GM19468 (cell line): ENCODE measurements around the gene CHMP2B.

ENCODE experiments used
- ATAC-seq: cut with Tn5 transposase; IDR thresholded peaks from one replicate; pipeline ENCODE4 v1.9.1; 2021; ENCODE audit warnings: mild to moderate bottlenecking, moderate library complexity, moderate number of reproducible peaks; ENCODE audit not compliant: unreplicated experiment; ENCODE audit errors: extremely low read depth

Gene CHMP2B, protein sequence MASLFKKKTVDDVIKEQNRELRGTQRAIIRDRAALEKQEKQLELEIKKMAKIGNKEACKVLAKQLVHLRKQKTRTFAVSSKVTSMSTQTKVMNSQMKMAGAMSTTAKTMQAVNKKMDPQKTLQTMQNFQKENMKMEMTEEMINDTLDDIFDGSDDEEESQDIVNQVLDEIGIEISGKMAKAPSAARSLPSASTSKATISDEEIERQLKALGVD

DNA sequence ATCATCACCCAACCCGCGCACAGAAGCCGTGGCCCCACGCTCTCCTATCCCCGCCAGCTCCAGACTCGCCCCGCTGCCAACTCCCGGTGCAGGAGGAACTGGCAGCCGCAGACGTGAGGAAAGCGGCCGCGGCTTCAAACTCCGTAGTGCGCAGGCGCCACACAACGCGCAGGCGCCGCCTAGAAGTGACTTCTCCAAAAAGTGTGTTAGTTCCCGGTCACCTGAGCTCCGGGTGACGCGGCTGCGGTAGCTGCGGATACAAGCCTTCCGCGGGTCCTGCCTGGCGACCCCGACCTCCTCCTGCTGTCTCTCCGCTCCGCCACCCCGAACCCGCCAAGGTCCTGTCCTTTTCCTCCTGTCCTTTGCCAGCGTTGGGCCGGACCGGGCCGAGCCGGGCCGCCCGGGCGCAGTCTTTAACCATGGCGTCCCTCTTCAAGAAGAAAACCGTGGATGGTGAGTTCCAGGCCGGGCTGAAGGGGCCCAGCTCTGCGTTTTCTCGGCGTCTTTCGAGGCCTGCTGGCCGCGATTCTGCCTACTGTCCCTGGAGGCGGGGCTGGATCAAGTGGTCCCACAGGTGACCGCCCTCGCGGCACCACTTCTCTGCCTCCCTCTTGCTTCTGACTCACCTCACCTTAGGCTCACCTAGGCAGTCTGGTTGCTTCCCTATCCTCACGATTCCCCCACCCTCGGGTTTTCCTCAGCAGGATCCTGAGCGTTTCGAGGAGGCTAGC lies at the start of gene CHMP2B:
Gene CHMP2B, plus strand, starts transcription at position 206 of the 731 bp plus-strand sequence. Its CDS starts 214 bp downstream, at position 420.
- ATAC-seq = peak; percentile 99

DNA sequence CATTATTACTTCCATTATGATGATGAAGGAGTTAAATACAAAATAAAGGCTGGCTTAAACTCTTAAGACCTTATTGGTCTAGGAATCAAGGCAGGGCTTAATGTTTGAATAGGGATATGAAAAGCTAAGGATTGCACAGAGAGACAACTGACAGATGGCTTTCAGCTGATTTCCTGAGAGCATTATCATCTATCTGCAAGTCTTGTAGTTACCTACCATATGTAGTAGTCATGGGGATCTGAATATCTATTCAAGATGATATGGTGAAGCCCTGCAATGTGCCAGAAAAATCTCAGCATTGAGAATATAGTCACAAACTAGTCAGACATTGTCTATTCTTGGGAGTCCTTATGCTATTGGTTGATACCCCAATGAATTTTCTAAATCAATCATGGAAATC lies 47.5 kb upstream of the CHMP2B start:
- ATAC-seq = no peak

DNA sequence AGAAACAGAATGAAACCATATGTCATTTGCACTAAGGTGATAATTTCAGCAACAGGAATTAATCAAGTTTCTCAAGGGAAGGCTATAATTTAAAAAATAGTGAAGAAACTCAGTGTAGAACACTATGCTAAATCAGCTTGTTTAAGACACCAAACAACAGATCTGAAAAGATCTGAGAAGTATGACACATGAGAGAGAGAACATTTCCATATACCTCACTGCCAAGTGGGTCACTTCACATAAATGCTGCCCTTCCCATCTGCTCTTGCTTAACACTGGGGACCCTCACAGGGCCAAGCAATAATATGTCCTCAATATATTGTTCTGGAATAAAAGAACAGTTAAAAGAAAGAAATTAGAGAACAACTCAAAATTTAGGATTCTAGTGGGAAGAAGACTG lies 45.6 kb upstream of the CHMP2B start:
- no peak for ATAC-seq

DNA sequence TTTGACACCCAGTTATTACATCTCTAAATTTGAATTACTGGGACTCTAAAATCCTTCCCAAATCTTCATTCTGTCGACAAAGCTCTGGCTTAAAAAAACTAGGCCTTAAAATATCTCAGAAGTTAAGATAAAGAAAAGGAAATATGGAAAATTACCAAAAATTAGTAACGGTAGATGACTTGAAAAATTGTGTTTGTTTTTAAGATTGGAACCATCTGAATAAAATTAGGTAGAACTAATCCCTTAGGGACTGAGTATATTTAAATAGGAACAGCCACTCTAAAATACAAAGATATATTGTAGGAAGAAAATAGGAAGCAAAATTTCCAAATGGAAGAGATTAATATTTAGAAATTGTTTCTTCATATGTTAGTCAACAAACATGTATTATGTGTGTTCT lies 45.1 kb upstream of the CHMP2B start:
- ATAC-seq = no peak

DNA sequence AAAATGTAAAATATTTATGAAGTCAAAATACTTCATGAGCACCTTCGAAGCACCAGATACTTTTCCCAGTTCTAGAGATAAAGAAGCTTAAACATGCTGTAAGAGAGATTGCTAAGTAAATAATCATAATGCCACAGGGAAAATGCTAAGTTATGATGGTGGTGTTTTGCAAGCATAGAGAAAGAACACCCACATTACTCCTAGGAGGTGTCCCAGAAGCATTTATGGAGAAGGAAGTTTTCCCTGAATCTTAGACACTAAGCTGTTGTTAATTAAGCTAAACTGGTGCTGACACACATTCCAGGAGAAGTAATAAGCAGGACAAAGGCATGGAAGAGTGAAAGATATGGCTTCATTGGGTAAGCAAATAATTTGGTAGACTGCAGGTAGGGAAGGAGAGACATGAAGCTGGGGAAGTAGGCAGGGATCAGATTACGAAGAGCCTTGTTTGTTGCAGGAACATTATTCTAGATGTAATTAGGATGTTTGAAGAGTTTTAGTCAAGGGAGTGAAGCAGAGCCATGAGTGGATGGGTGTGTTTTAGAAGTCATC lies 40.4 kb upstream of the CHMP2B start:
- no peak for ATAC-seq

DNA sequence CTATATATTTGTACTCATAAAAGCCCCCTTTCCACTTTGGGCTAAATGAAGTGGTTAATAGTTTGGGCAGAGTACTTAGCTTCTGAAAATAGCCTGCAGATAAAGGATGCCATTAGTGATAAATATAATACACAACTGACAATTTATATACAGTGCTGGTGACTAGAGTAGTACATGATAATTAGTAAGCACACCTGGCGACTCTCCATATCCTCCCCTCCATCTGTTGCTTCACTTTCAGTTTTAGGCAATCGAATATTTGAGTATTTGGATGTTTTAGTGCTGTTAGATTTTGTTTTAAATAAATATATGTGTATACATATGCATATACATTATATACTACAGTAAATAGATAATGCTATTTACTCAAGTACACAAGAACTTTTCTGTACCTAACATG lies 35.9 kb upstream of the CHMP2B start:
- no peak for ATAC-seq

DNA sequence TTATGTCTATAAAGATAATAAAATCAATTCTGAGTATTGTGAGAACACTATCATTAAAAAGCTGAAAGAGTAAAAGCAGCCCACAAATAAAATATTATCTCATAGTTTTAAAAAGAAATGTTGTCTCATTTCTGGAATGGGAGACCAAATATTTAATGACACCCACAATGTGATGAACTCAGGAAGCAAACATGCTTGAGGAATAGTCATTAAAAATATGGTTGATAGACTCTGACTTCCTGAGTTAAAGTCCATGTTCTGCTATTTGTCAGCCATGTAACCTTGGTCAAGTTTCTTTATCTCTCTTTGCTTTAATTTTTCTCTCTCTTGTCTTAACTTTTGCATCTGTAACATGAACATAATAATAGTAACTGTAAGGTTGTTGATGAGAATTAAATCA lies 35.5 kb upstream of the CHMP2B start:
- no peak for ATAC-seq

DNA sequence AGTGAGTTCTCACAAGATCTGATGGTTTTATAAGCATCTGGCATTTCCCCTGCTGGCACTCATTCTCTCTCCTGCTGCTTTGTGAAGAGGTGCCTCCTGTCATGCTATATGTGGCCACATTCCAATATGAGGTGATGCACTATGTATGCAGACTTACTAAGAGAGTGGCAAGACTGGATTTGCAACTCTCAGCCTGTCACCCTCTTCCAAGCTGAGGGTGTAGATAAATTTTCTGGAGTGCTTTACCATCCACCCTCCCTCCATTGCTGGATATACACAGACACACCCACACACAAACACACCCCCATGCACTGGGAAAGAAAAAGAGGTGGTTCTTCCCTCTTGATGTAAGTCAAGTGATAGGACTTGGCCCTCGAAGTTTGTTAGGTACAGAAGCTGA lies 30.2 kb upstream of the CHMP2B start:
- ATAC-seq = no peak

DNA sequence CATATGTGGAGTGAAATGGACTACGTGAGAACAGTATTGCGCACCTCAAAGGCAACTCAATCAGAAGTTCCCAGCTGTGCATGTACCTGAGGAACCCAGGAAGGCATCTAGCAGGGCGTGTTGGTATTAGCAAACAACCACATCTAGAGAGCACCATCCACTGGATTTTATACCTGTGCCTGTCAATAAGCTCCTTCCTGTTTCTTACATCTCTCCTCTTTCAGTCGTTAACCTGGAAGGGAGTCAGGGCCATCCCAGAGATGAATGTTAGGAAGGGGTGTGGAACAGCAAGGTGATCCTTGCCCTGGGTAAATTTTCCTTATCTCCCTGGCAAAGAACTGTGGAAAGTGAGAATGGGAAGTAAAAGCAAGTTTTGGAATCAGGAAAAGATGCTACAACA lies 29.6 kb upstream of the CHMP2B start:
- ATAC-seq = no peak

DNA sequence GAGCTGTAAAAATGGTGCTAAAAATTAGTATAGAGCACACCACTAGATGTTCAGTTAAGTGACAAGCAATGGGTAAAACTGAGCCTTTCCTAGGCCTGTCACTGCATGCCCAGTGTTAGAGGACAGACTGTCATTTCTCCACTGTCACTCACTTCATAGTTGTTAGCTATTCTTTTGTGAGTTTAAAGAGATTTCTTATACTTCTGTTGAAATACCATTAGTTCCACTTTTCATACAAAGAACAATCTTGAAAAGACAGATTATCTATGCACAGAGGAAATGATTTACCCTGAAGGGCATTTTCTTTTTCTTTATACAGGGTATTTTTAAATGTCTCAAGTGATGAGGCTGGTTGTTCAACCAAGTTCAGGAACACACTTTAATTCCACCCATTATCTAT lies 28.3 kb upstream of the CHMP2B start:
- ATAC-seq = no peak

DNA sequence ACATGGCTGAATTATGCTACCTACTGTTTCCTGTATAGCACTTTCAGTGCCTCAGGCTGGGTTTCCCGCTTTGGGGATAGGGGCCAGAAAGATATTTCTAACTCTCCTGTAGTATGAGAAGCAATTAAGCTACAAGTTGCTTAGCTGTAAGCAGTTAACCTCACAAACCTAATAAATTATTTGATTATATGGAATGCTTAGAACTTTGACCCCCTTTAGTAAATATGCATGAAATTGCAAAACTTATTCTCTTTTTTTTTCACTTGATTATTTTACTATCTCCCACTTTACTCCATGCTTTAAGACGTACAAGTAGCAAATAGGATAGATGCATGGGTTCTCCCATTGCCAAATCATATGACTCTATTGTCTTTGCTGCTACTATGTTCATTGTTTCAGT lies 27.5 kb upstream of the CHMP2B start:
- no peak for ATAC-seq

DNA sequence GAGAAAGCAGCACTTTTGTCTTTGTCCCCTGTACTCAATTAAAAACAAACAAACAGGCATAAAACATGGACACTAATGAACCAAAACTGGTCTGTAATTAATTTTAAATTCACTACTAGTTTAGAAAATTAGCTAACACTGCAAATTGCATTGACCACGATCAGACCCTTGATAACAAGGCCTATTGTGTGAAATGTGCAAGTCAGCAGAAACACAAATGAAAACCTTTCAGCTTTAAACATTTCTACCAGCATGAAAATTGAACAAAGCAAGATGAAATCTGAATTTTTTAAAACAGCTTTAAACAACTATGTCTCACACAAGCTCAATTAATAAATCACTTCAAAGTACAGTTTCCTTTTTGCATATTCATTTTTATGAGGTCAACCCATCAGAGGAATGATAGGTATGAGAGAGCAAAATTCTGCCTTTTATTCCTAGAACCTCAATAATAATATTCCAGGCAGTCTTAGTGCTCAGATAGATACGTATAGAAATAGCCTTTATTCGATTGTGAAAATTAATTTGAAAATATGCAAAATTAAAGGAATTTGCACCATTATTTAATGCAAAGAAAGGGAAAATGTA lies 27.0 kb upstream of the CHMP2B start:
- no peak for ATAC-seq

DNA sequence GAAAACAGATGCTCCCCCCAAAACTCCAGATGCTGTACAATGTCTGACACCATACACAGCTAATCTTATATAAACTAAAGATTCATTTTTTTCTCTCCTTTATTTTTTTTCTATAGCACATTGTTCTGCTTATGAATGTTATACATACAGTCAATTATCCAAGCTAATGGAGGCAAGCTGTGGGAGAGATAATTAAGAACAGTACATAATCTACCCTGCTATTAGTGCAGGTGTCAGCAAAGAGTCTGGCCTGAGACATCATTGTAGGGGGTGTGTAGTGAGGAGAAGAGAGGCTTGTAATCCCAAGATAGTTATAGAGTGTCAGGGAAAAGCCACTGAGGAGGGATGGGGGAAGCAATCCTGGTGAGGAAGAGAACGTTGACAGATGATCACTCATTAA lies 25.4 kb upstream of the CHMP2B start:
- ATAC-seq = no peak

DNA sequence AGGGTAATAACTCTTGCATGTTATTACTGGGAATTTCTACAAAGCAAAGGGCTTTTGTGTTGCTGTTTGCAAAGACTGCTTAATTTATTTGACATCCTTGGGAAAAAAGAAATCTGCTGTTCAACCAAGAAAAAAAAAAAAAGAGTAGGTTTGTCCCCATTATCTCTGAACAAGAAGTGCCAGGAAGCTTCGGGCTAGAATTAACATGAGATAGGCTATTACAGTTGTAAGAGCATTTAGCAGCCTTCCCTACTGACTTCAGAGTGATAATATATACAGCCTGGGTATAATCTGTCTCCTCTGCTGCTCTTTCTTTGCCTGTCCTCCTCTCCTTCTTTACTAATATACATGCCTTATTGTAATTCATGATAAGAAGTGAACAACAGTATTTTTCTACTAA lies 23.3 kb upstream of the CHMP2B start:
- ATAC-seq = no peak

DNA sequence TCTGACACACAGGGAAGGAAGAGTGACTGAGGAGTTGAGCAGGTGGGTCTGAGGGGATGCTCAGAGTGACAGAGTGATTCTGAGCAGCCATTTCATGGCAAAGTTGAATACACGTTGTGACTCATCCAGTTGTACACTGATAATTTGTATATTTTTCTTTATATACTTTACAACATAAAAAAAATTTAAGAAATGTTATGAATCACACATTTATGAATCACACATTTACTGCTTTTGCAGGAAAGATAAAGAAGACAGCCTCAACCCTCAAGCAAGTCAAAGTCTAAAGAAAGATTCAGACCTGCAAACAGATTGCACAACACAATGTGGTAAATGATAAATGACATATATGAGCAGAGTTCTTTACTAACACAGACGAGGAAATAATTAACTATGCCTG lies 21.0 kb upstream of the CHMP2B start:
- no peak for ATAC-seq

DNA sequence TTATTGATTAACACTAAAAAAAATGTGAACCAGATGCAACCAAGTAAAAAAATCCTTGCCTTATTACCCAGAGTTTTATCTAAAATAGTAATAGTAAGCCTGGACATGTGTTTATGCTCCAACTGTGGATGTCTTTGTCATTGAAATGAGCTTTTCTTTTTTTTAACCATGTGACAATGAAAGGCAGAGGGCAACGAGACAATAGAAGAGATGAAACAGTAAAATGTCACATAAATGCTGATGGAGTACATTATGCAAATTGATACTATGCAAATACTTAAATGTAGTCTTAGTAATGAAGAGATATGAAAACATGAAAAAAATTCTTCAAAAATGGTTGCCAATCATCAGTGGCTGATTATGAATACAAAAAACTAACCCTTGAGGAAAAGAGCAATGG lies 20.5 kb upstream of the CHMP2B start:
- no peak for ATAC-seq

DNA sequence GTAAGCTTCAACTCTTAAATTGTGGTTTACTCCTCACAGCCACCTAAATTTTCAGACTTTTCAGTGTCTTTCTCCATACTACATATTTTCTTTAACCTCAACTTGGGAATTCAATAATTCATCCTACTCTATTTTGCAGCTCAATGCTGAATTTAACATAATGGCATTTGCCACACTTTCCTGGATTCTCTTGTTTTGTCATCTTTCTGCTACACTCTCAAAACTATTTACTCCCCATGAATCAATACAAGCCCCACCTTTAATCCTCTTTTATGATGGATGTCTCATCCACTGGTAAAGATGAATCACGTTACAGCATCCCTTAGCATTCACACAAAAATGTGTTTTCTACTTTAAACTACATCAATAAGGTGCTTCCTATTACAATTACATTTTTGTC lies 19.6 kb upstream of the CHMP2B start:
- ATAC-seq = no peak

DNA sequence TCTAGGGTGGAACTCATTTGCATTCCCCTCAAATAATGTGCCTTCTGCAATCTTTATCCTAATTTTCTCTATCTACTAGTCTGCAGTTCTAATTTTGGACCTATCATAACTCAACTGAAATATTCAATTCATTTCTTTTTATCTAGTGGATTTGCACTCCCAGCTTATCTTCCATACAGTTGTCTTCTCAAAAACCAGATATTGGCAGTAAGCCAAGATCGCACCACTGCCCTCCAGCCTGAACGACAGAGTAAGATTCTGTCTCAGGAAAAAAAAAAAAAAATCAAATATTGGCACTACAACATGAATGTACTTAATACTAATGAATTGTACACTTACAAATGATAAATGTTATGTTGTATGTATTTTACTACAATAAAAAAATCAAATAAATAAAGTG lies 18.0 kb upstream of the CHMP2B start:
- no peak for ATAC-seq

DNA sequence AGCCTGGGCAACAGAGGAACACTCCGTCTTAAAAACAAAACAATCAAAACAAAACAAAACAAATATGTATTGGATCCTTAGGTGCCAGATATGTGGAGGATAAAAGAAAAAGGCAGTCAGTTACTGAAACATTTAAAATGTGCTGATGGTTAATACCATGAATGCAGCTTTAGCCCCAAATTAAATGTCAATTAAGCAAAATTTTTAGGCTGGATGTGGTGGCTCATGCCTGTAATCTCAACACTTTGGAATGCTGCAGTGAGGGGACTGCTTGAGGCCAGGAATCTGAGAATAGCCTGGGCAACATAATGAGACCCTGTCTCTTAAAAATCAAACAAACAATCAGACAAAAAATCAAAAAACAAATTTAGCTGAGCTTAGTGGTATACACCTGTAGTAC lies 8.5 kb upstream of the CHMP2B start:
- ATAC-seq = no peak

DNA sequence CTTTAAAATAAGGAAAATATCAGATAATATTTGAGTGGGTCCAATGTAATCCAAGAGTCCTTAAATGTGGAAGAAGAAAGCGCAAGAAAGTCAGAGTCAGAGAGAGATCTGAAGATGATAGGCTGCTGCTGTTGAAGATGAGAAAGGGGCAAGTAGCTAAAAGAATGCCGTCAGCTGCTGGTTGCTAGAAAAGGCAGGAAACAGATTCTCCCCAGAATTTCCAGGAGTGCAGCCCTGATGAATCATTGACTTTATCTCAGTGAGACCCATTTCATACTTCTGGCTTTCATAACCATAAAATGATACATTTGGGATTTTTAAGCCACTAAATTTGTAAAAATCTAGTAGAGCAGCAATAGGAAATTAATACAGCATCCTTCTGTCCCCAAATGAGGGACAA lies 7.5 kb upstream of the CHMP2B start:
- ATAC-seq = no peak

DNA sequence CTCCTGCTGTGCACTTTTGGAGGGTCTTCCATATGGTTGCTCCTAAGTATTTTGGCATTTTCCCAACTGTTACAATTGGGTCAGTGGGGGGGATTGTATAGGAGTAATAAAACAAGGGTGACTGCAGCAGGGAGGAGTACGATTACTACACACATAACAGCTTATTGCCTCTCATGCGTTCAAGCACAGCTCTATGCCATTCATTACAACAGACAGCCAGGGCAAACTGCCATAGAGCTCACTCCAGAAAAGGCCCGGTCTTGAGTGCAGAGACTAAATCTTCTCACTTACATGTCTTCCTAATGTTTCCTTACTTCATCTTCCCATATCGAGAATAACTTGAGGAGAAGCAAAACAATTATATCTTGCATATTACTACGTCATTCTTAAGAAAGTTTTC lies 1.4 kb upstream of the CHMP2B start:
- ATAC-seq = no peak

DNA sequence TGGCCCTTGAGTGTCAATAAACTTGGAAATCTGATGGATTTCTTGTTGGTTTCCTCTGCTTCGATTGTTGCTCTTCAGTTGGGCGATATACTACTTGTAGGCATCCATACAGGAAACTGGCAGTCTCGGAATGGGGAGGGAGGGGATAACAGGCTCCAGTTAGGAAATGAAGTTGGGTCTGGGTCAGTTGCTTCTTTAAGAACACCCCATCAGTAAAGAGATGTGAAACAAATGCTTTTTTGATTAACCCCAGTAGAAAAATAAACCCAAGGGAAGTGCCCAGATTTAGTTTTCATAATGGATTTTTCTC lies 681 bp downstream of the CHMP2B start:
- ATAC-seq = no peak
